GM12878 (cell line): ENCODE data around the gene EBLN2. TPM values are rescaled to one million over a fixed set of nuclear protein-coding genes. Genes with fewer than 3 reads are reported as not detected.
"Not testable (repeated sequence)": the region's sequence is repeated elsewhere in the genome, so short reads cannot be mapped to it uniquely, and the experiment has no call there.

Experiments
- ATAC-seq: fragments of 200-7000 bp; cut with Tn5 transposase; 3 replicates; pipeline ENCODE4 v1.9.1; 2020; ENCODE audit warnings: mild to moderate bottlenecking, moderate library complexity
- BruUV-seq: library from RNA; stranded (reverse); fragments of 400-500 nt; replicated peaks from 2 replicates; lab custom pipeline; 2021; lab: Mats Ljungman, UMichigan
- CTCF ChIA-PET: fragments of 300-600 bp; sonication (Branson Sonifier 250); formaldehyde crosslinking; extraction: SDS; loops from one replicate; lab custom pipeline; 2021; ENCODE audit warnings: inconsistent platforms; lab: Yijun Ruan, JAX
- POLR2A ChIA-PET: fragments of 350-600 bp; formaldehyde crosslinking; extraction: SDS; loops from one replicate; lab custom pipeline; 2021; ENCODE audit warnings: inconsistent platforms; lab: Charles Lee
- RAD21 ChIA-PET: fragments of 300-600 bp; sonication (Branson Sonifier 250); formaldehyde crosslinking; loops from one replicate; lab custom pipeline; 2023; ENCODE audit warnings: antibody characterized with exemption; ENCODE audit not compliant: unreplicated experiment; lab: Charles Lee
- SMC1A ChIA-PET: fragments of 300-600 bp; sonication (Branson Sonifier 250); formaldehyde crosslinking; loops from one replicate; lab custom pipeline; 2023; ENCODE audit not compliant: unreplicated experiment, uncharacterized antibody; lab: Charles Lee
- DNase-seq: peaks from one replicate; pipeline ENCODE4 v3.0.0-alpha.2; 2011; ENCODE audit warnings: low read depth, low spot score
- FAIRE-seq: peaks from 3 replicates; lab custom pipeline; 2011; peaks lifted over from hg19 to GRCh38; lab: Jason Lieb, UNC
- H2AFZ ChIP-seq: 2 replicates; pipeline ENCODE4 v1.6.0; 2011; ENCODE audit warnings: low read depth, low read length, control low read depth; ENCODE audit not compliant: control insufficient read depth
- H3K27ac ChIP-seq: 2 replicates; pipeline ENCODE4 v1.5.1; 2011; ENCODE audit warnings: control low read depth; ENCODE audit not compliant: control insufficient read depth, insufficient read depth
- H3K27me3 ChIP-seq, 2 experiments: replicated peaks in 1 of 2; 2 replicates each; pipeline versions ENCODE4 v1.6.0 to v1.6.1; 2011; ENCODE audit warnings: low read length in 1 of 2; ENCODE audit not compliant: control insufficient read depth in 2 of 2, insufficient read depth in 2 of 2
- H3K36me3 ChIP-seq, 2 experiments: 2 replicates each; pipeline ENCODE4 v1.5.1; 2011; ENCODE audit warnings: low read length in 1 of 2; ENCODE audit not compliant: control insufficient read depth in 2 of 2, insufficient read depth in 2 of 2
- H3K4me1 ChIP-seq: 2 replicates; pipeline ENCODE4 v1.6.1; 2011; ENCODE audit warnings: mild to moderate bottlenecking, low read length, moderate library complexity, mixed read lengths; ENCODE audit not compliant: control insufficient read depth, insufficient read depth
- H3K4me2 ChIP-seq: 2 replicates; pipeline ENCODE4 v1.6.0; 2011; ENCODE audit warnings: control low read depth; ENCODE audit not compliant: control insufficient read depth, insufficient read depth
- H3K4me3 ChIP-seq: fragments of 200-600 bp; sonication (generic); 2 replicates; pipeline ENCODE4 v1.5.1; 2016
- H3K79me2 ChIP-seq: 2 replicates; pipeline ENCODE4 v1.6.0; 2011; ENCODE audit warnings: low read length; ENCODE audit not compliant: control insufficient read depth, insufficient read depth
- H3K9ac ChIP-seq: 2 replicates; pipeline ENCODE4 v1.8.0; 2011; ENCODE audit warnings: low read length, control low read depth, mixed read lengths; ENCODE audit not compliant: control insufficient read depth, insufficient read depth
- H3K9me3 ChIP-seq: replicated peaks from 3 replicates; pipeline ENCODE4 v1.5.1; 2011; ENCODE audit warnings: mild to moderate bottlenecking, low read length; ENCODE audit not compliant: control insufficient read depth, insufficient read depth
- H4K20me1 ChIP-seq: 2 replicates; pipeline ENCODE4 v1.6.0; 2011; ENCODE audit not compliant: control insufficient read depth, insufficient read depth
- BRCA1 ChIP-seq: IDR thresholded peaks from 2 replicates; pipeline ENCODE4 v1.6.1; 2011; ENCODE audit warnings: low read depth, low read length, improper control_type of control experiment
- HDAC6 ChIP-seq: fragments of 200-600 bp; sonication (generic); IDR thresholded peaks from one replicate; pipeline ENCODE4 v1.8.0; 2017; ENCODE audit warnings: antibody characterized with exemption; ENCODE audit not compliant: unreplicated experiment
- NFXL1 ChIP-seq: fragments of 450-650 bp; IDR thresholded peaks from 2 replicates; pipeline ENCODE4 v1.6.1; 2017; ENCODE audit warnings: antibody characterized with exemption, mild to moderate bottlenecking, borderline replicate concordance
- POLR2AphosphoS5 ChIP-seq: IDR thresholded peaks from 2 replicates; pipeline ENCODE4 v1.6.1; 2011; ENCODE audit warnings: mild to moderate bottlenecking, low read length, inconsistent platforms
- STAT1 ChIP-seq: fragments of 450-650 bp; conservative IDR thresholded peaks from 2 replicates; pipeline ENCODE4 v1.6.1; 2014; ENCODE audit warnings: antibody characterized with exemption, mild to moderate bottlenecking
- SUPT20H ChIP-seq: IDR thresholded peaks from 2 replicates; pipeline ENCODE4 v1.6.1; 2011; ENCODE audit warnings: low read depth, mild to moderate bottlenecking, low read length, moderate library complexity, borderline replicate concordance; ENCODE audit not compliant: control insufficient read depth
- TAF1 ChIP-seq: IDR thresholded peaks from 2 replicates; pipeline ENCODE4 v1.6.1; 2011; ENCODE audit warnings: mild to moderate bottlenecking, low read depth, low read length, borderline replicate concordance
- WGBS: methylation state at CpG from one replicate; pipeline ENCODE4 v1.1.6; 2016; ENCODE audit warnings: low lambda C conversion rate; ENCODE audit not compliant: insufficient replicate concordance, insufficient coverage; ENCODE audit errors: missing lambda C conversion rate; 5-methylcytosine and 5-hydroxymethylcytosine counted together
- in situ Hi-C: fragments of 300-500 bp; cut with MboI; formaldehyde crosslinking; loops from 9 replicates; pipeline ENCODE4 v1.14.3; 2018; ENCODE audit warnings: mixed read lengths
- intact Hi-C: fragments of 100-400 bp; cut with micrococcal nuclease; formaldehyde crosslinking; loops from one replicate; pipeline ENCODE4 v1.14.2; 2022; ENCODE audit not compliant: unreplicated experiment
- polyA plus RNA-seq, 11 experiments: library from polyadenylated mRNA; depleted of rRNA in 4 of 11; unstranded in 6 of 11; stranded (reverse) in 5 of 11; fragments of >200 nt; fragmentation: Nextera tagmentation in 4 of 11; fragmentation: Illumina TruSeq in 1 of 11; extraction: Ambion mirVana in 4 of 11; extraction: Trizol in 1 of 11; gene quantifications; 1 replicate in 1 of 11; 2 replicates in 10 of 11; pipeline versions ENCODE4 v1.2.1 to v1.2.3, GENCODE V29; 2011 to 2016; ENCODE audit warnings: inconsistent platforms in 2 of 11, missing spikeins in 2 of 11, low read depth in 1 of 11
- total RNA-seq, 4 experiments: library from RNA; depleted of rRNA in 3 of 4; stranded (reverse); fragments of >200 nt in 3 of 4; fragmentation: Illumina TruSeq in 1 of 4; extraction: Trizol in 1 of 4; gene quantifications; 2 replicates each; pipeline versions ENCODE4 v1.2.1 to v1.2.3, GENCODE V29; 2013 to 2021
- TF ChIP-seq, protein P1 (sequence below): fragments of 450-650 bp; IDR thresholded peaks from 2 replicates; pipeline ENCODE4 v1.6.1; 2016; ENCODE audit warnings: mild to moderate bottlenecking
- TF ChIP-seq, protein P2 (sequence below): fragments of 150-350 bp; IDR thresholded peaks from 2 replicates; pipeline ENCODE4 v1.6.1; 2016; ENCODE audit warnings: low read depth, low read length

The EBLN2 gene
- total and polyA plus RNA-seq, 10 of the 15 experiments (the other 5 are each of a cell fraction or from before 2014, with no cell fraction given) = 0.84 to 6.8 (median 3.6) TPM

DNA sequence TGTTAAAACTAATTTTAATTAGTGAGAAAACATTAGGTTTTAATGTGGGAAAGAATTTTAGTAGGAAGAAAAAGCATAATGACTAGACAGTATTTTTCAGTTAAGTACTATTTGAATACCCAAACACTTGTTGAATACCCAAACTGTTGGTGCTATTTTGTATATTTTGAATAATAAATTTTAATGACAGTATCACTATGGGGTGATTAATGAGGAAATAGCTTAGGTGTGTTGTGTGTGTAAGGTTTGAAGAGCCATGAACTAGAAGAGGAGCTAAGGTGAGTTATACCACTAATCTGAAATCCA lies 4.7 kb upstream of the EBLN2 start (continued):
- no peak for TF ChIP-seq BRCA1
- TF ChIP-seq POLR2AphosphoS5 = no peak
- no peak for TF ChIP-seq SUPT20H
- no peak for TF ChIP-seq STAT1
- TF ChIP-seq, protein P1, sequence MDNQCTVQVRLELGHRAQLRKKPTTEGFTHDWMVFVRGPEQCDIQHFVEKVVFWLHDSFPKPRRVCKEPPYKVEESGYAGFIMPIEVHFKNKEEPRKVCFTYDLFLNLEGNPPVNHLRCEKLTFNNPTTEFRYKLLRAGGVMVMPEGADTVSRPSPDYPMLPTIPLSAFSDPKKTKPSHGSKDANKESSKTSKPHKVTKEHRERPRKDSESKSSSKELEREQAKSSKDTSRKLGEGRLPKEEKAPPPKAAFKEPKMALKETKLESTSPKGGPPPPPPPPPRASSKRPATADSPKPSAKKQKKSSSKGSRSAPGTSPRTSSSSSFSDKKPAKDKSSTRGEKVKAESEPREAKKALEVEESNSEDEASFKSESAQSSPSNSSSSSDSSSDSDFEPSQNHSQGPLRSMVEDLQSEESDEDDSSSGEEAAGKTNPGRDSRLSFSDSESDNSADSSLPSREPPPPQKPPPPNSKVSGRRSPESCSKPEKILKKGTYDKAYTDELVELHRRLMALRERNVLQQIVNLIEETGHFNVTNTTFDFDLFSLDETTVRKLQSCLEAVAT = no peak
- TF ChIP-seq, protein P2, sequence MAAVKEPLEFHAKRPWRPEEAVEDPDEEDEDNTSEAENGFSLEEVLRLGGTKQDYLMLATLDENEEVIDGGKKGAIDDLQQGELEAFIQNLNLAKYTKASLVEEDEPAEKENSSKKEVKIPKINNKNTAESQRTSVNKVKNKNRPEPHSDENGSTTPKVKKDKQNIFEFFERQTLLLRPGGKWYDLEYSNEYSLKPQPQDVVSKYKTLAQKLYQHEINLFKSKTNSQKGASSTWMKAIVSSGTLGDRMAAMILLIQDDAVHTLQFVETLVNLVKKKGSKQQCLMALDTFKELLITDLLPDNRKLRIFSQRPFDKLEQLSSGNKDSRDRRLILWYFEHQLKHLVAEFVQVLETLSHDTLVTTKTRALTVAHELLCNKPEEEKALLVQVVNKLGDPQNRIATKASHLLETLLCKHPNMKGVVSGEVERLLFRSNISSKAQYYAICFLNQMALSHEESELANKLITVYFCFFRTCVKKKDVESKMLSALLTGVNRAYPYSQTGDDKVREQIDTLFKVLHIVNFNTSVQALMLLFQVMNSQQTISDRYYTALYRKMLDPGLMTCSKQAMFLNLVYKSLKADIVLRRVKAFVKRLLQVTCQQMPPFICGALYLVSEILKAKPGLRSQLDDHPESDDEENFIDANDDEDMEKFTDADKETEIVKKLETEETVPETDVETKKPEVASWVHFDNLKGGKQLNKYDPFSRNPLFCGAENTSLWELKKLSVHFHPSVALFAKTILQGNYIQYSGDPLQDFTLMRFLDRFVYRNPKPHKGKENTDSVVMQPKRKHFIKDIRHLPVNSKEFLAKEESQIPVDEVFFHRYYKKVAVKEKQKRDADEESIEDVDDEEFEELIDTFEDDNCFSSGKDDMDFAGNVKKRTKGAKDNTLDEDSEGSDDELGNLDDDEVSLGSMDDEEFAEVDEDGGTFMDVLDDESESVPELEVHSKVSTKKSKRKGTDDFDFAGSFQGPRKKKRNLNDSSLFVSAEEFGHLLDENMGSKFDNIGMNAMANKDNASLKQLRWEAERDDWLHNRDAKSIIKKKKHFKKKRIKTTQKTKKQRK = no peak
- no peak for TF ChIP-seq HDAC6
- TF ChIP-seq NFXL1 = no peak

DNA sequence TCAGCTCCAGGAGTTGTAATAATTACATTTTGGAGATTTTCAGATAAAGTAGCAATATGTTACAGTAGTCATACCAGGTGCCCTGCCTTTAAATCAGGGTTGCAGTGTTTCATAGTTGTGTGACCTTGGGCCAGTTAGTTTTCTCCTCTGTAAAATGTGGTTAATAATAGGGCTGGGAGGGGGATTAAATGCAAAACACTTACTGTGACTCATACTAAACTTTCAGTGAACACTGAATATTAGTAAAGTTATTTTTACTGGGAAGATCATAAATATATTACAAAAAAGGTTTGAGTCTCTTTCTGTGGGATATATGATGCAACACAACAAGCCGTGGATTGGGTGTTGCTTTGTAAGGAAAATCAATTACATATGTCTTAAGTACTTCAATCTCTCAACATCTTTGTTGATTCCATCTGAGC lies 1.1 kb upstream of the EBLN2 start:
- FAIRE-seq (no peak), DNase-seq (no peak), ATAC-seq (no peak)
- H3K9me3 ChIP-seq = no peaks in the 10 kb centered on the region
- no TSS peak for BruUV-seq
- TF ChIP-seq TAF1 = no peak
- H3K9ac ChIP-seq = no peak overlapping the region
- H3K4me3 ChIP-seq = no peak overlapping the region
- no peak overlapping the region for H3K27ac ChIP-seq
- H4K20me1 ChIP-seq = no peaks in the 10 kb centered on the region
- no peaks in the 10 kb centered on the region for H3K4me1 ChIP-seq
- no peak overlapping the region for H3K4me2 ChIP-seq
- H3K36me3 ChIP-seq = peaks cover 8 to 11% of the 10 kb centered on the region in 2 experiments
- peaks cover 20% of the 10 kb centered on the region for H3K79me2 ChIP-seq
- RAD21 ChIA-PET = no interaction called here
- CTCF ChIA-PET = interaction anchor here (8.0 kb wide), 1 partner anchor 120 kb away, joined by 110 read pairs; no protein-coding TSS in a partner anchor
- 100% methylated on average over 1 of the region's 1 CpG for whole genome bisulfite sequencing
- intact Hi-C loops (no loop called here), in situ Hi-C loops (no loop called here)
- SMC1A ChIA-PET = interaction anchor here (0.7 to 1.0 kb wide), 2 partner anchors 13 to 61 kb away, joined by 3 read pairs; no protein-coding TSS in a partner anchor
- no peak overlapping the region for H2AFZ ChIP-seq
- POLR2A ChIA-PET = no interaction called here
- H3K27me3 ChIP-seq = no peaks in the 10 kb centered on the region

DNA sequence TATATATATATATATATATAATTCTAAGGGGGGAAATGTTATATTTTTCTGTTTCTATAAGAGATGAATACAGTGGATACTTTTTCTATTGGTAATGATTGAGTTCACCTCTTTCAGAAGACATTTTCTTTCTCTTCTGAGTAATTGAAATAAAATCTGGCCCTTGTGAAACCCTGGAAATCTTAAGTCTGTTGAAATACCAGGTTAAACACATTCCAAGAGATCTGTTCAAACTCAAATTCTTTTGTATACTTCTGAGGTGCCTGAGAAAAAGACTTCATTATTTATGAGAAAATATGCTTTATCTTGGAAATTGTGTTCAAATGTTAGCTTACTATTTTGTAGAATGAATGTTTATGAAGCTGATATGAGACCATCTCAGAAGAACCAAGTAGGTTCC lies 4.8 kb downstream of the EBLN2 start:
- H3K27ac ChIP-seq, H3K27me3 ChIP-seq, H3K9me3 ChIP-seq, POLR2A ChIA-PET, H4K20me1 ChIP-seq, H3K4me3 ChIP-seq, DNase-seq, BruUV-seq, H3K9ac ChIP-seq, H3K4me2 ChIP-seq, ATAC-seq, H3K4me1 ChIP-seq, H3K79me2 ChIP-seq, in situ Hi-C loops, intact Hi-C loops, H2AFZ ChIP-seq: not testable (repeated sequence)
- ChIA-PET RAD21 (interaction anchor here (0.8 kb wide), 1 partner anchor 9 kb away, joined by 4 read pairs; no protein-coding TSS in a partner anchor), SMC1A (interaction anchor here (0.7 to 3.4 kb wide), 5 partner anchors 10 to 414 kb away, joined by 3 to 19 read pairs (median 4); no protein-coding TSS in a partner anchor), CTCF (interaction anchor here (0.6 to 1.8 kb wide), 5 partner anchors 9 to 401 kb away, joined by 3 to 16 read pairs (median 3); no protein-coding TSS in a partner anchor)
- FAIRE-seq = peak; percentile 92
- peaks cover 8 to 11% of the 10 kb centered on the region in 2 experiments for H3K36me3 ChIP-seq
